Stimulated activated CD4-positive, alpha-beta T cell treated with anti-CD3 and anti-CD28 coated beads, Interleukin-1b, Interleukin-23, amount 100 ng/mL, for 1 hour (primary cell): ENCODE results near the gene MTARC2.

Experiments
- DNase-seq, 2 donors: peaks; one replicate each; pipeline ENCODE4 v3.0.0-alpha.2; 2020; ENCODE audit warnings: low read depth in 2 of 2

Gene MTARC2

GRCh38 chr1:220827445-220828178 is 79.5 kb downstream of the MTARC2 start:
- DNase-seq, result no peak

- DNase-seq, result no peak
Observed at GRCh38 chr1:220828179-220828490, 80.0 kb downstream of the MTARC2 start.

GRCh38 chr1:220828950-220829586 is 80.9 kb downstream of the MTARC2 start:
- DNase-seq, result no peak

DNA sequence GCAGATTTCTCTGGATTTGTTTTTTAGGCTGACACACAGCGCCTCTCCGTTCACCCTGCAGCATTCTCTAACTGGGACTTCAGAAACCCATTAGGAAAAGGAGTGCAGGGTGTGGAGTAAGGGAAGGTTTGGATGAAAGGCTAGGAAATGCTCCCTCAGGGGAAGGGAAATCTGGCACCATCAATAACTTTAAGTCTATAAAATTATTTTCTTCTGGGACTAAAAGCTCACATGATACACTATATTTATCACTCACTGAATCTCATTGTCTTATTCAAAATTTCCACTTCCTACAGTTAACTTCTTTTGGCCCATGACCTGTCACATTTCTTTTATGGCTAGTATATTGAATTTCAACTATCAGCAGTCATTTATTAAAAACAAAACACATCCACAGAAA is 85.3 kb downstream of the MTARC2 start:
- DNase-seq, result no peak
